ENCODE data around the gene KIAA1217.

- TF ChIP-seq CTCF (IDR thresholded peaks at IDR 0.05) (no peak), POLR2A (IDR thresholded peaks at IDR 0.05) (no peak)
Measured at GRCh38 chr10:24229909-24230308, 21.0 kb downstream of the KIAA1217 start.
